Activated T-cell treated with anti-CD3 and anti-CD28 coated beads, Interleukin-2, amount 50 U/mL, for 1 hour (primary cell): ENCODE data around the gene HOXD10.

Experiments
- DNase-seq: peaks from one replicate; pipeline ENCODE4 v3.0.0-alpha.2; 2020

Gene HOXD10

GRCh38 chr2:176152350-176153181 is 36.0 kb downstream of the HOXD10 start:
- DNase-seq, result no peak

- DNase-seq, result no peak
Measured at GRCh38 chr2:176154576-176155252, 38.1 kb downstream of the HOXD10 start.

- DNase-seq, result no peak
Measured at GRCh38 chr2:176155356-176156044, 38.9 kb downstream of the HOXD10 start.

GRCh38 chr2:176156301-176156806 is 39.8 kb downstream of the HOXD10 start:
- DNase-seq, result no peak

GRCh38 chr2:176156807-176157498 is 40.4 kb downstream of the HOXD10 start, which contains the start of gene HOXD3:
Gene HOXD3, plus strand, starts transcription at chr2:176157307. Its CDS starts 11,808 bp downstream, at chr2:176169115.
- no peak for DNase-seq

GRCh38 chr2:176157499-176158185 is 41.1 kb downstream of the HOXD10 start:
- no peak for DNase-seq

GRCh38 chr2:176158186-176158591 is 41.6 kb downstream of the HOXD10 start:
- DNase-seq, result no peak

GRCh38 chr2:176158855-176159662 is 42.5 kb downstream of the HOXD10 start:
- no peak for DNase-seq

- DNase-seq, result no peak
Measured at GRCh38 chr2:176159663-176160250, 43.2 kb downstream of the HOXD10 start.

- no peak for DNase-seq
Measured at GRCh38 chr2:176160251-176160985, 43.8 kb downstream of the HOXD10 start.

- no peak for DNase-seq
Measured at GRCh38 chr2:176160986-176161824, 44.6 kb downstream of the HOXD10 start.

GRCh38 chr2:176161825-176162626 is 45.4 kb downstream of the HOXD10 start:
- DNase-seq, result no peak

- DNase-seq, result no peak
Measured at GRCh38 chr2:176162911-176163671, 46.5 kb downstream of the HOXD10 start.

GRCh38 chr2:176163672-176164056 is 47.1 kb downstream of the HOXD10 start:
- DNase-seq, result no peak

- DNase-seq, result no peak
Measured at GRCh38 chr2:176164201-176164600, 47.6 kb downstream of the HOXD10 start.

- no peak for DNase-seq
Measured at GRCh38 chr2:176164611-176165369, 48.2 kb downstream of the HOXD10 start.
